SKM-1 treated with dmso at 0.1 percent for 144 hours (cell line): ENCODE measurements around the gene TCP11L2.
A peak's percentile ranks its signal among the peaks of the same experiment; 100 is the strongest.

Experiments used
- DNase-seq: peaks from one replicate; lab custom pipeline; 2025; ENCODE audit not compliant: unreplicated experiment; lab: John Stamatoyannopoulos, UW

Gene TCP11L2

GRCh38 chr12:106302401-106303201, at the start of gene TCP11L2:
TSS of gene TCP11L2 (plus strand) at chr12:106302733. CDS start at chr12:106311076, 8,343 bp downstream.
- peak; percentile 41 for DNase-seq

- no peak for DNase-seq
These were observed 47.8 kb upstream of the TCP11L2 start for GRCh38 chr12:106254724-106255123.

DNA sequence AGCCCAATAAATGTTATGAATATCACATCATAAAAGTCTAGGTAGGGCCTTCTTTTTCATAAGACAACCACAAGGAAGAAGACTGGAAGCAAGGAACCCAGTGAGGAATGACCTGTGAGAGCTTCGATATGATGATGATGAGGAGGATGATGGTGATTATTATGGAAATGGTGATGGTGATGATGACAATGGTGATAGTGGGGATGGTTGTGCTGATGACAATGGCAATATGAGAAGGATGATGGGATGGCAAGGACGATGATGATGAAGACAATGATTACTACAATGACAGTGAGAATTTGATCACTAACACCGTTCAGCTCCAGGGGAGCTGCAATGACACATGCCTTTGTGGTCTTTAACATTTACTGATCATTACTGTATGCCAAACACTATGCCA, 47.0 kb upstream of the TCP11L2 start:
- no peak for DNase-seq

GRCh38 chr12:106255952-106256351, 46.6 kb upstream of the TCP11L2 start:
- no peak for DNase-seq

DNA sequence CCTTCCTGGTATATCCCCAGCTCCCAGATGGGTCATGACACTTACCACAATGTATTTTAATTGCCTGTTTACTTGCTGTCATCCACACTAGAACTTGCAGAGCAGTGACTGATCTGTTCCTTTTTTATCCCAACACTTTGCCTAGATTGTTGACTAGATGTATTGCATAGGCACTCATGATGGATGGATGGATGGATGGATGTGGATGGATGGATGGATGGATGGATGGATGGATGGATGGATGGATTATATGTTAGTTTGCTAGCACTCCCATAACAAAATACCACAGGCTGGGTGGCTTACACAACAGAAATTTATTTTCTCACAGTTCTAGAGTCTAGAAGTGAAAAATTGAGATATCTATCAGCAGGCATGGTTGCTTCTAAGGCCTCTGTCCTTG, 46.0 kb upstream of the TCP11L2 start:
- no peak for DNase-seq

- DNase-seq: no peak
These were observed 44.3 kb upstream of the TCP11L2 start for GRCh38 chr12:106258226-106258625.

- no peak for DNase-seq
These were observed 43.6 kb upstream of the TCP11L2 start for GRCh38 chr12:106258935-106259334.

DNA sequence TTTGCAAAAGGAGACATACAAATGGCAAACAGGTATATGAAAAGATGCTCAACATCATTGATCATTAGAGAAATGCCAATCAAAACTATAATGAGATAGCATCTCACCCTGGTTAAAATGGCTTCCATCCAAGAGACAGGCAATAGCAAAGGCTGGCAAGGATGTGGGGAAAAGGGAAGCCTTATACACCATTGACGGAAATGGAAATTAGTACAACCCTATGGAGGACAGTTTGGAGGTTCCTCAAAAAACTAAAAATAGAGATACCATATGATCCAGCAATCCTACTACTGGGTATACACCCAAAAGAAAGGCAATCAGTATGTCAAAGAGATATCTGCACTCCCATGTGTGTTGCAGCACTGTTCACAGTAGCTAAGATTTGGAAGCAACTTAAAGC, 37.4 kb upstream of the TCP11L2 start:
- DNase-seq: no peak

DNA sequence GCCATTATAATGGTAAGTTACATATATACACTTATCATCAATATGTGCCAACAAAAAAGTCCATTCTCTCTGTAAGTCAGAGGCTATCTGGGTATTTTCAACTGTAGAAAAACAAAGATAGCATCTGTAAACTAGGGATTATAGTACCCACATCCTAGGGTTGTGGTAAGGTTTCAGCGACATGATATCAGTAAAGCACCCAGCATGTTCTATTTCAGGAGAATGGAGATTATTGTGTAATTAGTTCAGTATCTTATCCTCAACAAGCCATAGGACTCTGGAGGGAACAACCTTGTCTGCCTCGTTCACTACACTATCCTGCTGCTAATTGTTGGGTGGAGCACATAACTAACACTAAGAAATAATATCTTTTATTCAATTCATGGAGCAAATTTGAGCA, 35.0 kb upstream of the TCP11L2 start:
- DNase-seq: no peak

- no peak for DNase-seq
These were observed 33.3 kb upstream of the TCP11L2 start for GRCh38 chr12:106269150-106269771.

- no peak for DNase-seq
These were observed 30.7 kb upstream of the TCP11L2 start for GRCh38 chr12:106271575-106272505.

DNA sequence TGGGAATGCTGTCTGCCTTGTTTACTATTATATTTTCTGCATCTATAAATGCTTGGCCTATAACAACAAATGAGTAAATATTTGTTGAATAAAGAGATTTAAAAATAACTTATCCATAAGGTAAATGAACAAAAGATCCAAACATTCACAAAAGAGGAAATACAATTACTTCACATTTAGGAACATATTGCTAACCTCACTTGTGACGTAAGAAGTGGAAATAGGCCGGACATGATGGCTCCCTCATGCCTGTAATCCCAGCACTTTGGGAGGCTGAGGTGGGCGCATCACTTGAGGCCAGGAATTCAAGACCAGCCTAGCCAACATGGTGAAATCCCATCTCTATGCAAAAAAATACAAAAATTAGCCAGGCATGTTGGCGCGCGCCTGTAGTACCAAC, 29.0 kb upstream of the TCP11L2 start:
- DNase-seq: no peak

DNA sequence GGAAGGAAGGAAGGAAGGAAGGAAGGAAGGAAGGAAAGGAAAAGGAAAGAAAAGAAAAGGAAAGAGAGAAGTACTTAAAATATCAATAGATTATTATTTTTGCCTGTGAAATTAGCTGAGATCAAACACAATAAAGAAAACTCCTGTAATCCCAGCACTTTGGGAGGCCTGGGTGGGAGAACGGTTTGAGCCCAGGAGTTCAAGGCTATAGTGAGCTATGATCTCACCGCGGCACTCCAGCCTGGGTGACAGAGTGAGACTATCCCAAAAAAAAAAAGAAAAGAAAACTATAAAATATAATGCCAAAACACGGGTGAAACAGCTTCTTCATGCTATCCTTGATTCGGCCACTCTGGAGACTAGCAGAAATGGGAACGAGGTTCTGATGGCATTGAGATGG, 28.5 kb upstream of the TCP11L2 start:
- no peak for DNase-seq

- DNase-seq: no peak
These were observed 27.9 kb upstream of the TCP11L2 start for GRCh38 chr12:106274575-106275121.

GRCh38 chr12:106275458-106275857, 27.1 kb upstream of the TCP11L2 start:
- no peak for DNase-seq

DNA sequence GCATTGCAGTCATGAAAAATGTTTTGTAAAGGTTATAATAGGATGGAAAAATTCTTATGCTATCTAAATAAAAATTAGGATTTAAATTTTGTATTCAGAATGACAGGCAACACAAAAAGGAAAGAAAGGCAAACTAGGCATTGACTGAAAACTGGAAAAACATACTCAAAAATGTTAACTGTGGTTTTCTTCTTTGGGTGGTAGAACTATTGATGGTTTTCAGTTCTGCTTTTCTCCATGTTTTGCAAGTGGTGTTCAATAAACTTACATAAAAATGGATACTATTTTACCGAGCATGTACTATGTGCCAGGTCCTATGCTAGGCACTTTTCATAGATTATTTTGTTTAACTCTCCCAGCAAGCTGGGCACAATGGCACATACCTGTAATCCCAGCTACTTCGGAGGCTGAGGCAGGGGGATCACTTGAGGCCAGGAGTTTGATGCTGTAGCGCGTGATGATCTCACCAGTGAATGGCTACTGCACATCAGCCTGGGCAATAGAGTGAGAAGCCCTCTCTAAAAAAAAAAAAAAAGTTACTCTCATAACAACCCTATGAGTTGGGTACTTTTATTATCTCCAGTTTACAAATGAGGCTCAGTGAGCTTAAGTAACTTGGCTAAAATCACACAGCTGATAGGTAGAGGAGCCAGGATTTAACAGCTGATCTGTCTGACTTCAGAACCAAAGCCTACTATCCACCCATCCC, 26.3 kb upstream of the TCP11L2 start:
- DNase-seq: no peak

DNA sequence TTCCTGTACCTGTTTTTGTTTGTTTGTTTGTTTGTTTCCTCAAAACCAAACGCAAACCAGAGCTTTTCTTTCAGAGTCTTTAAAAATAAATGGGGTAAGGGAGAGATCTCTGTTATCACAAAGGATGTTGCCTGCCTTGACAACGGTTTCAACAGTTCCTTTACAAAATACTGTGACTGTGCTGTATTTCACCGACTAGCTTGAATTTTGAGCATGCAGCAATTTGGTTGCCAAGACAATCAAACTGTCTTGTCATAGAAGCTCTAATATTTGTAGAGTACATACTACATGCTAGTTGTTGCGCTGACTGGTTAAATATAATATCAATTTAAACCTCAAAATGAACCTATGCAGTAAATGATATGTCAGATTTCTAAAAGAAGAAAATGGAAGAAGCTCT, 22.4 kb upstream of the TCP11L2 start:
- no peak for DNase-seq

DNA sequence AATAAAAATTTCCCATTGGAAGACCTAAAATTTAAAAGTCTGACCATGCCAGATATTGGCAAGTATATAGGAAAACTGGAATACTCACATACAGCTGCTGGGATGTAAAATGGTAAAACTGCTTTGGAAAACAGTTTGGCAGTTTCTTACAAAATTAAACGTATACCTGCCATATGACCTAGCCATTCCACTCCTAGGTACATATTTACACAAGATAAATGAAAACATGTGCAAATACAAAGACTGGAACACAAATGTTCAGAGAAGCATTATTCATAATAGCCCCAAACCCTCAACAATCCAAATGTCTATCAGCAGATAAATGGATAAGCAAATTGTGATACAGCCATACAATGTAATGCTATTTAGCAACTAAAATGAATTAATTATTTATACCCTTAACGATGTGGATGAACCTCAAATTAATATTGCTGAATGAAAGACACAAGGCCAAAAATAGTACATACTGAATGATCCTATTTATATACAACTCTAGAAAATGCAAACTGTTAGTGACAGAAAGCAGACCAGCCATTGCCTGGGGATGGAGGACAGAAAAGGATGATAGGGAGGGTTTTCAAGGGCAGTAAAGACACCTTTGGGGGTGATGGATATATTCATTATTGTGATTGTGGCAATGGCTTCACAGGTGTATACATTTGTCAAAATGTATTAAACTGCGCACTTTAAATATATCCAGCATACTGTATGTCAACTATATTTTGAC, 21.3 kb upstream of the TCP11L2 start:
- no peak for DNase-seq

GRCh38 chr12:106281804-106282203, 20.7 kb upstream of the TCP11L2 start:
- no peak for DNase-seq
